Measurements from ENCODE around the gene MARCKS. TPM values are rescaled to one million over a fixed set of nuclear protein-coding genes. Genes with fewer than 3 reads are reported as not detected.

Gene MARCKS
- total RNA-seq, 1 donor from 2014 or later: 669 TPM

GRCh38 chr6:113824866-113825265 lies 32.3 kb upstream of the MARCKS start:
- H3K4me3 Mint-ChIP-seq (ENCODE audit: unreplicated experiment): no peak overlapping the region
- H3K27me3 Mint-ChIP-seq (ENCODE audit: unreplicated experiment): peaks cover 2% of the 10 kb centered on the region
- H3K27ac Mint-ChIP-seq (ENCODE audit: unreplicated experiment): no peak overlapping the region
- H3K9me3 Mint-ChIP-seq (ENCODE audit: unreplicated experiment): no peaks in the 10 kb centered on the region
- no peaks in the 10 kb centered on the region for H3K36me3 Mint-ChIP-seq (ENCODE audit: low read depth, unreplicated experiment)
- no peak for TF ChIP-seq CTCF (IDR thresholded peaks at IDR 0.05; ENCODE audit: unreplicated experiment)
- DNase-seq (ENCODE audit: low spot score): no peak
- H3K4me1 Mint-ChIP-seq (ENCODE audit: unreplicated experiment): peaks cover 4% of the 10 kb centered on the region

- no peak for TF ChIP-seq CTCF (IDR thresholded peaks at IDR 0.05; ENCODE audit: unreplicated experiment)
- no peaks in the 10 kb centered on the region for H3K9me3 Mint-ChIP-seq (ENCODE audit: unreplicated experiment)
- peaks cover 4% of the 10 kb centered on the region for H3K4me1 Mint-ChIP-seq (ENCODE audit: unreplicated experiment)
- no peak overlapping the region for H3K27ac Mint-ChIP-seq (ENCODE audit: unreplicated experiment)
- DNase-seq (ENCODE audit: low spot score): no peak
- no peaks in the 10 kb centered on the region for H3K36me3 Mint-ChIP-seq (ENCODE audit: low read depth, unreplicated experiment)
- H3K27me3 Mint-ChIP-seq (ENCODE audit: unreplicated experiment): peaks cover 2% of the 10 kb centered on the region
- H3K4me3 Mint-ChIP-seq (ENCODE audit: unreplicated experiment): no peak overlapping the region
These were observed 31.4 kb upstream of the MARCKS start for GRCh38 chr6:113825781-113826180.

GRCh38 chr6:113828984-113829695 lies 28.0 kb upstream of the MARCKS start:
- H3K4me3 Mint-ChIP-seq (ENCODE audit: unreplicated experiment): no peak overlapping the region
- no peak for TF ChIP-seq CTCF (IDR thresholded peaks at IDR 0.05; ENCODE audit: unreplicated experiment)

GRCh38 chr6:113829696-113830045 lies 27.5 kb upstream of the MARCKS start:
- Mint-ChIP-seq H3K9me3 (ENCODE audit: unreplicated experiment) (no peaks in the 10 kb centered on the region), H3K4me3 (ENCODE audit: unreplicated experiment) (no peak overlapping the region), H3K4me1 (ENCODE audit: unreplicated experiment) (peaks cover 4% of the 10 kb centered on the region), H3K27ac (ENCODE audit: unreplicated experiment) (no peak overlapping the region), H3K27me3 (ENCODE audit: unreplicated experiment) (no peaks in the 10 kb centered on the region), H3K36me3 (ENCODE audit: low read depth, unreplicated experiment) (no peaks in the 10 kb centered on the region)
- TF ChIP-seq CTCF (IDR thresholded peaks at IDR 0.05; ENCODE audit: unreplicated experiment): no peak
- DNase-seq (ENCODE audit: low spot score): no peak

More at GRCh38 chr6:113828984-113829695, 28.0 kb upstream of the MARCKS start:
- H3K4me1 Mint-ChIP-seq (ENCODE audit: unreplicated experiment): peaks cover 4% of the 10 kb centered on the region
- no peaks in the 10 kb centered on the region for H3K36me3 Mint-ChIP-seq (ENCODE audit: low read depth, unreplicated experiment)
- H3K27me3 Mint-ChIP-seq (ENCODE audit: unreplicated experiment): peaks cover under 1% of the 10 kb centered on the region
- no peak for DNase-seq (ENCODE audit: low spot score)
- no peaks in the 10 kb centered on the region for H3K9me3 Mint-ChIP-seq (ENCODE audit: unreplicated experiment)
- H3K27ac Mint-ChIP-seq (ENCODE audit: unreplicated experiment): no peak overlapping the region

GRCh38 chr6:113830140-113830539 lies 27.0 kb upstream of the MARCKS start:
- Mint-ChIP-seq H3K4me3 (ENCODE audit: unreplicated experiment) (no peak overlapping the region), H3K27ac (ENCODE audit: unreplicated experiment) (no peak overlapping the region), H3K27me3 (ENCODE audit: unreplicated experiment) (no peaks in the 10 kb centered on the region), H3K9me3 (ENCODE audit: unreplicated experiment) (no peaks in the 10 kb centered on the region), H3K36me3 (ENCODE audit: low read depth, unreplicated experiment) (no peaks in the 10 kb centered on the region), H3K4me1 (ENCODE audit: unreplicated experiment) (peaks cover 4% of the 10 kb centered on the region)
- TF ChIP-seq CTCF (IDR thresholded peaks at IDR 0.05; ENCODE audit: unreplicated experiment): no peak
- DNase-seq (ENCODE audit: low spot score): no peak
